RWPE1 (cell line): ENCODE measurements around the gene TRIM59.

Source experiments
- CTCF ChIA-PET: fragments of 350-600 bp; sonication (Branson Sonifier 250); formaldehyde crosslinking; extraction: SDS; loops from one replicate; lab custom pipeline; 2021; lab: Yijun Ruan, JAX
- POLR2A ChIA-PET: fragments of 400-600 bp; formaldehyde crosslinking; extraction: SDS; loops from one replicate; lab custom pipeline; 2020; ENCODE audit warnings: antibody characterized with exemption; ENCODE audit not compliant: low non-redundant PET; lab: Yijun Ruan, JAX
- DNase-seq: peaks from one replicate; pipeline ENCODE4 v3.0.0; 2012; ENCODE audit warnings: low spot score
- H3K27ac ChIP-seq: fragments of 450-650 bp; 2 replicates; pipeline ENCODE4 v1.5.1; 2017
- TF ChIP-seq, protein P1 (sequence below): fragments of 450-650 bp; conservative IDR thresholded peaks from 2 replicates; pipeline ENCODE4 v1.5.1; 2017; ENCODE audit warnings: low read depth, mild to moderate bottlenecking

Gene TRIM59

DNA sequence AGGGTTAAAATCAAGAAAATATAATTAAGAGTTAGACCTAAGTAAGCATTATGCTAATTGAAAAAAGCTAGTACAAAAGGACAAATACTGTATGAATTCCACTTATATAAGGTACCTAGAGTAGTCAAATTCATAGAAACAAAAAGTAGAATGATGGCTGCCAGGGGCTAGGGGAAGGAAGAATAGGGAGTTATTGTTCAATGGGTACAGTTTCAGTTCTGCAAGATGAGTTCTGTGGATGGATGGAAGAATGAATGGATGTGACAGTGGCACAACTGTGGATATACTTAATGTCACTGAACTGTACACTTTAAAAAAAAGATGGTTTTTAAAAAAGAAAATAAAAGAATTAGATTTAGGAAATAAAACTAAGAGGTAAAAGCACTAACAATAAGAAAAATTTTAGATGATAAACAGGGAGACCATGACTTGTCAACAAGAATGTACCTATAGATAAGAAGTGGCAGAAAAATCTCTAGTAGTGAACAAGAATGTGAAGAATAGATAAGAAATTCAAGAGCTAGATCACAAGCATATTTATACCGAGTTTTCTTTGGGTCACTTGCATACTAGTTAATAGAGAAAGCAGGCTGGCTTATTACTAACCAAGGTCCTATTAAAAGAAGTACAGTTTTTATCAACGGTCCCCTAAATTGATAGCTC is 56.1 kb downstream of the TRIM59 start:
- no peak overlapping the region for H3K27ac ChIP-seq
- POLR2A ChIA-PET, result no interaction called here
- no peak for DNase-seq
- TF ChIP-seq, protein P1, sequence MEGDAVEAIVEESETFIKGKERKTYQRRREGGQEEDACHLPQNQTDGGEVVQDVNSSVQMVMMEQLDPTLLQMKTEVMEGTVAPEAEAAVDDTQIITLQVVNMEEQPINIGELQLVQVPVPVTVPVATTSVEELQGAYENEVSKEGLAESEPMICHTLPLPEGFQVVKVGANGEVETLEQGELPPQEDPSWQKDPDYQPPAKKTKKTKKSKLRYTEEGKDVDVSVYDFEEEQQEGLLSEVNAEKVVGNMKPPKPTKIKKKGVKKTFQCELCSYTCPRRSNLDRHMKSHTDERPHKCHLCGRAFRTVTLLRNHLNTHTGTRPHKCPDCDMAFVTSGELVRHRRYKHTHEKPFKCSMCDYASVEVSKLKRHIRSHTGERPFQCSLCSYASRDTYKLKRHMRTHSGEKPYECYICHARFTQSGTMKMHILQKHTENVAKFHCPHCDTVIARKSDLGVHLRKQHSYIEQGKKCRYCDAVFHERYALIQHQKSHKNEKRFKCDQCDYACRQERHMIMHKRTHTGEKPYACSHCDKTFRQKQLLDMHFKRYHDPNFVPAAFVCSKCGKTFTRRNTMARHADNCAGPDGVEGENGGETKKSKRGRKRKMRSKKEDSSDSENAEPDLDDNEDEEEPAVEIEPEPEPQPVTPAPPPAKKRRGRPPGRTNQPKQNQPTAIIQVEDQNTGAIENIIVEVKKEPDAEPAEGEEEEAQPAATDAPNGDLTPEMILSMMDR, result no peak
- CTCF ChIA-PET, result no interaction called here

DNA sequence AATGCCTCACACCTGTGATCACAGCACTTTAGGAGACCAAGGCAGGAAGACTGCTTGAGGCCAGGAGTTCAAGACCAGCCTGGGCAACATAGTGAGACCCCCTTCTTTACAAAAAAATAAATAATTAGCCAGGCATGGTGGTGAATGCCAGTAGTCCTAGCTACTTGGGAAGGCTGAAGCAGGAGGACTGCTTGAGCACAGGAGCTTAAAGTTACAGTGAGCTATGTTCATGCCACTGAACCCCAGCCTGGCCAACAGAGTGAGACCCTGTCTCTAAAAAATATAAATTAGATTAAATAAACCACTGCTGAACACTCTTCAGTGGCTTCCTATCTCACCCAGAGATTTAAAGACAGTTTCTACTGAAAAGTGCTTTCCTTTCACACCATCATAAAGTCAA is 56.8 kb downstream of the TRIM59 start:
- POLR2A ChIA-PET, result no interaction called here
- H3K27ac ChIP-seq, result no peak overlapping the region
- DNase-seq, result no peak
- TF ChIP-seq, protein P1, result no peak
- CTCF ChIA-PET, result no interaction called here

DNA sequence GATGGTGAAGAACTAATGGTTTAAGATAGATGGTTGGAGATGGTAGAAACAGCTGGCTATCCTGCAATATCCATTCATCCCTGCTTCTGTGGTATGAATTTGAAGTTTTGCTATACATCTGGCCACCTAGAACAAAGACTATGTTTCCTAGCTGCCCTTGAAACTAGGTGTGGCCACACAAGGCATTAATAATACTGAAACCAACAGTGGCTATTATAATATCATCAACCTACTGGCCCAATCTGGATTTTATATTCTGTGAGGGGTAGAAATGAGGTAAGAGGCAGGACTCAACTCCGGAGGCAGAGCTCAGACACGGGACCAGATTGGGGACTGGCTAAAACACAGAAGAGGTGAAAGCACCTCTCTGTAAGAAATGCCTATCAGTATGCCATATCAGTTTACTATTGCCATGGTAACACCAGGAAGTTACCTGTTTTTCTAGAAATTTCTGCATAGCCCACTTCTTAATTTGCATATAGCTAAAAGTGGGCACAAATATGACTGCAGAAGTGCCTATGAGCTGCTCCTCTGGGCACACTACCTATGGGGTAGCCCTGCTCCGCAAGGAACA is 58.9 kb downstream of the TRIM59 start:
- POLR2A ChIA-PET, result no interaction called here
- DNase-seq, result no peak
- CTCF ChIA-PET, result no interaction called here
- TF ChIP-seq, protein P1, result no peak
- H3K27ac ChIP-seq, result no peak overlapping the region
